ENCODE measurements around the gene CHRDL2.

DNA sequence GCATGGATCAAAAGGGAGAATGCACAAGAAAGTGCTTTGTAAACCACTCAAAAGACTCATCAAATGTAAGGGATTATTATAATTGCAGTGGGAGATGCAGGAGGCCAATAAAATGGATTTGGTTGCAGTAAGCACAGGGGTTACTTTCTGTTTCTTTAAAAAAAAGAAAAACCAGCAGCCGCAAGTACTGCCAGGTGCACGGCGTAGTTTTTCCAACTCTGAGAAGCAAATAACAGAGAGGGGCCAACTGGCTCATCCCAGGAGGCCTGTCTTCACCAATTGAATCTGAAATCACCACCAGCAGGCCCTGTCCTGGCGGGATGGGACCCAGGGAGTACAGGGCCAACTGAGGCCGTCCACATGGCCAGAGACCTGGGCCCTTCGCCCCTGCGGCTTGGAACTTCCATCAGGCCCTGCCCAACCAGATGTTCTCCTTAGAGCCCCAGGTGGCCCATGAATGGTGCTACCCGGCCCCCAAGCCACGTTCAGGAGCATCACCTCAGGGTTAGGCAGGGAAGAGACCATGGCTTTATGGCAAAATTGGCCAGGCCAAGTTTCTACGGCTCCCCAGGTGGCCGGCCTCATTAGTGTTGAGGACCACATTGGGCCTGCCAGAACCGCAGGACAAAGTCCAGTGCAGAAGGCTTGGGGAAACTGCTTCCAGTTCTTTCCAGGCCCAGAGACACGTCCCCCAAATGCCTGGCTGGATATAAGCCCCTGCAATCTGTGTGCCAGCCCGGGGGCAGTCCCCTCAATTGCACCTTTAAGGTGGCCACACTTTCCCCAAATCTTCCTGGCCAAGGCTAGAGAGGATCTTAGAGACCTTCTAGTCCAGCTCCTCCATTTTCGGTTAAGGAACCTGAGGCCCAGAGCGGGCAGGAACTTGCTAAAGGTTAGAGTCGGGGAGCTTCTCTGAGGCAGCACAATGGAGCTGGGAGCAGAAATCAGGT, 61.7 kb downstream of the CHRDL2 start:
- TF ChIP-seq POLR2A (IDR thresholded peaks at IDR 0.05) (no peak), CTCF (IDR thresholded peaks at IDR 0.05) (no peak)
